Measurements from ENCODE around the gene PIP4K2B.

PIP4K2B gene

DNA sequence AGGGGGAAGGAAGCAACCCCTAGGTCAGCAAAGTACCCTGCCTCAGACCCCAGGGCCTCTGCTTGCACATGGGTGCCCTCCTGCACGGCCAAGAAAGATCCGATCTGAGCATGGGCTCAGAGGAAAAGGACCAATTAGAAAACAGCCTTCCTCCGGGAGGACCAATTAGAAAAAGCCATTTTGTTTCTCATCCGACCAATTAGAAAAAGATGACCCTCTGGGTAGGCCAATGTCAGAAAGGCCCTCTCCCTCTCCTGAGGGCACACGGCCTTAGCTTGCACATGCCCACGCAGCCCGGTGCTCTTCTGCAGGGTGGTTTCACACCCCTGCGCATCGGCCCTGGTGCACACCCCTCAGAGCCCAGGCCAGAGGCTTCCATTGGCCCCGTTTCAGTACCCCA lies 74.3 kb downstream of the PIP4K2B start:
- no peak overlapping the region for H3K4me3 ChIP-seq (ENCODE audit: low read depth, low read length)
- no peak for TF ChIP-seq CTCF (IDR thresholded peaks at IDR 0.05; ENCODE audit: low read depth, low read length)

- H3K4me3 ChIP-seq (ENCODE audit: low read depth, low read length) = no peak overlapping the region
- TF ChIP-seq CTCF (IDR thresholded peaks at IDR 0.05; ENCODE audit: low read depth, low read length) = no peak
These were observed 74.9 kb downstream of the PIP4K2B start for GRCh38 chr17:38724337-38724988.

DNA sequence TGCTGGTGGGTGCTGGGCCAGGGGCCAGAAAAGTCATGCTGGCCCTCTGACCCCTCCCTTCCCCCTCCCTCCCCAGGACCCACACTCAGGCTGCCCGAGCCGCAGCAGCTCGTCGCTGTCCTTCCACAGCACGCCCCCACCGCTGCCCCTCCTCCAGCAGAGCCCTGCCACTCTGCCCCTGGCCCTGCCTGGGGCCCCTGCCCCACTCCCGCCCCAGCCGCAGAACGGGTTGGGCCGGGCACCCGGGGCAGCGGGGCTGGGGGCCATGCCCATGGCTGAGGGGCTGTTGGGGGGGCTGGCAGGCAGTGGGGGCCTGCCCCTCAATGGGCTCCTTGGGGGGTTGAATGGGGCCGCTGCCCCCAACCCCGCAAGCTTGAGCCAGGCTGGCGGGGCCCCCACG lies 77.6 kb downstream of the PIP4K2B start:
- TF ChIP-seq CTCF (IDR thresholded peaks at IDR 0.05; ENCODE audit: low read depth, low read length) = no peak
- H3K4me3 ChIP-seq (ENCODE audit: low read depth, low read length) = no peak overlapping the region

DNA sequence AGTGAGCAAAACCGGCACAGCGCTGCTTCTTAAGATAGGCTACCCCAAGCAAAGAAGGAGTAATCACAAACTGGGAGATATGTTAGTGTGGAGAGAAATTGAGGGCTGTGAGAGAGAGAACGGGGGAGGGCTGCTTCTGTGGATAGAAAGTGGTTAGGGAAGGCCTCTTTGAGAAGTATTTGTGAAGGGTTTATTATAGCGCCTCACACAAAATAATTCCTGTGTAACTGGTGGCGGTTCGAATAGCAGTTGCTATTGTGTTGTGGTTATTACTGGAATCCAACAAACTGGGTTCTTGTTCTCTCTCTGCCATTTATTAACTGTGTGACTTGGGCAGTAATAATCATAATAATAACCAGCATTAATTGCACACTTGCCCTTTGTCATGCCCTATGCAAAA lies 78.4 kb downstream of the PIP4K2B start:
- TF ChIP-seq CTCF (IDR thresholded peaks at IDR 0.05; ENCODE audit: low read depth, low read length) = no peak
- no peak overlapping the region for H3K4me3 ChIP-seq (ENCODE audit: low read depth, low read length)

DNA sequence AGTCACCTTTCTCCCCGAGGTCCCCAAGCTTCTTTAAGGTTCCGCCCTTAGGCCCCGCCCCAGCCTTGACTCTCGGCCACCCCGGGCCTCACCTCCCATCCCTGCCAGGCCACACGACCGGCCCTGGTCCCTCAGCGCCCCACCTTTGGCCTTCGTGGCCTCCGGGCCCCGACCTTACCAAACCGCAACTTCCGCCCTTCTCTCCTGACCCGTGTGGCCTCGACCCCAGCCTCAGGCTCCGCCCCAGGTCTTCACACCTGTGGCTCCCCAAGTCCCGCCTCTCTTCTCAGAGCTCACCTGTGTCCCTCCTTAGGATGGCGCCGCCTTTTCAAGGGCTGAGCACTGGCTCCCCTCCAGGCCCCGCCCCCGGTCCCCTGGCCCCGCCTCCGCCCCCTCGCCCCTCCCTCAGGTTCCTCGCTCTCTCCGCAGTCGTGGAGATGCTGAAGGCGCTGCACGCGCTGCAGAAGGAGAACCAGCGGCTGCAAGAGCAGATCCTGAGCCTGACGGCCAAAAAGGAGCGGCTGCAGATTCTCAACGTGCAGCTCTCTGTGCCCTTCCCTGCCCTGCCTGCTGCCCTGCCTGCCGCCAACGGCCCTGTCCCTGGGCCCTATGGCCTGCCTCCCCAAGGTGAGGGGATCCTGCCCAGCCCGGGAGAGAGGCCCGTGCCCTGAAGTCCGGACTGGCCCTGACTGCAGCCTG lies 79.3 kb downstream of the PIP4K2B start:
- no peak for TF ChIP-seq CTCF (IDR thresholded peaks at IDR 0.05; ENCODE audit: low read depth, low read length)
- no peak overlapping the region for H3K4me3 ChIP-seq (ENCODE audit: low read depth, low read length)

DNA sequence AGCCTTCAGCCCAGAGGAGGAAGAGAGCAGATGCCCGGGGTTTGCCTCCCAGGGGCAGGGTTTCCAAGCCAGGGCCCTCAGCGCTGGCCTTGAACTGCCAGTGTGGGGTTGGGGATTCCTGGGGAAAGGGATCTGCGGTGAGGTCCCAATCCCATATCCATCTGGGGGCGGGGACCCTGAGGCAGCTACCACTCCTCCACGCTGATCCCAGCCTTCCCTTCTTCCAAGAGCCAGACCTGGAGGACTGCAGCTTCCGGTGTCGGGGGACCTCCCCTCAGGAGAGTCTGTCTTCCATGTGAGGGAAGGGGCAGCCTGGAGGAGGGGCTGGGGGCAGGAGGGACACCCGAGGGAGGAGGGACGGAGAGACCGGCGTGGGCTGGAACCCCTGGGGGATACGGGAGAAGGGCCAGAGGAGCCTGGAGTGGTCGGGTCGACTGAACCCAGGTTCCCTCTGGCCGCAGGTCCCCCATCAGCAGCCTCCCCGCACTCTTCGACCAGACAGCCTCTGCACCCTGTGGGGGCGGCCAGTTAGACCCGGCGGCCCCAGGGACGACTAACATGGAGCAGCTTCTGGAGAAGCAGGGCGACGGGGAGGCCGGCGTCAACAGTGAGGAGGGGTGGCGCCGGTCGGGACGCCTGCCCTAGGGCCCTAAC lies 79.9 kb downstream of the PIP4K2B start:
- TF ChIP-seq CTCF (IDR thresholded peaks at IDR 0.05; ENCODE audit: low read depth, low read length) = no peak

GRCh38 chr17:38717139-38717745 lies 82.1 kb downstream of the PIP4K2B start:
- no peak overlapping the region for H3K4me3 ChIP-seq (ENCODE audit: low read depth, low read length)
- TF ChIP-seq CTCF (IDR thresholded peaks at IDR 0.05; ENCODE audit: low read depth, low read length) = no peak

More for the DNA sequence above, 79.9 kb downstream of the PIP4K2B start:
- H3K4me3 ChIP-seq (ENCODE audit: low read depth, low read length) = no peak overlapping the region
